ENCODE measurements around the gene C19orf73.

- TF ChIP-seq YY1 (IDR thresholded peaks at IDR 0.05; ENCODE audit: insufficient read depth, insufficient read length) (no peak), ZNF274 (IDR thresholded peaks at IDR 0.05; ENCODE audit: low read depth, low read length) (no peak)
Measured at GRCh38 chr19:49073514-49074378, 45.2 kb downstream of the C19orf73 start.

Measured in NT2/D1 (cell line).